ENCODE data around the gene RNF135.
A peak's percentile ranks its signal among the peaks of the same experiment; 100 is the strongest.
"Not testable (repeated sequence)": the region's sequence is repeated elsewhere in the genome, so short reads cannot be mapped to it uniquely, and the experiment has no call there.

Gene RNF135, protein sequence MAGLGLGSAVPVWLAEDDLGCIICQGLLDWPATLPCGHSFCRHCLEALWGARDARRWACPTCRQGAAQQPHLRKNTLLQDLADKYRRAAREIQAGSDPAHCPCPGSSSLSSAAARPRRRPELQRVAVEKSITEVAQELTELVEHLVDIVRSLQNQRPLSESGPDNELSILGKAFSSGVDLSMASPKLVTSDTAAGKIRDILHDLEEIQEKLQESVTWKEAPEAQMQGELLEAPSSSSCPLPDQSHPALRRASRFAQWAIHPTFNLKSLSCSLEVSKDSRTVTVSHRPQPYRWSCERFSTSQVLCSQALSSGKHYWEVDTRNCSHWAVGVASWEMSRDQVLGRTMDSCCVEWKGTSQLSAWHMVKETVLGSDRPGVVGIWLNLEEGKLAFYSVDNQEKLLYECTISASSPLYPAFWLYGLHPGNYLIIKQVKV

DNA sequence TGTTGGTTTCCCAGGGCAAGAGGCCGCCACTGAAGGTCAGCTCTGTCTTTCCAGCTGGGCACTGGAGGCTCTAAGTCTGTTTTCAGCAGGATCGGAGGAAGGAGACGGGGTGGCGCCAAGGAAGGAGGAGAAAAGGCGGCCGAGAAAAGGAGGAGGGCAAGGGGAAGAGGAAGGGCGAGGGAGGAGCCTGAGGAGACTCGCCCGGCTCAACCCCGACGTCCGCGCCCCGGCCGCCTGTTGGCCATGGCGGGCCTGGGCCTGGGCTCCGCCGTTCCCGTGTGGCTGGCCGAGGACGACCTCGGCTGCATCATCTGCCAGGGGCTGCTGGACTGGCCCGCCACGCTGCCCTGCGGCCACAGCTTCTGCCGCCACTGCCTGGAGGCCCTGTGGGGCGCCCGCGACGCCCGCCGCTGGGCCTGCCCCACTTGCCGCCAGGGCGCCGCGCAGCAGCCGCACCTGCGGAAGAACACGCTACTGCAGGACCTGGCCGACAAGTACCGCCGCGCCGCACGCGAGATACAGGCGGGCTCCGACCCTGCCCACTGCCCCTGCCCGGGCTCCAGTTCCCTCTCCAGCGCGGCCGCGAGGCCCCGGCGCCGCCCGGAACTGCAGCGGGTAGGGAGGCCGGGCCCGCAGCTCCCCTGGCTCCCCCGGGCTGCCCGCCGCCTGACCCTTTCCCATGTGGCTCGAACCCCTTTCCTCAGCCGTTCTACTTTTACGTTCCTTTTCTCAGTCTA, at the start of gene RNF135:
TSS of gene RNF135 (plus strand) at position 209 of the 737 bp plus-strand sequence. CDS start at position 244, 35 bp downstream.
- DNase-seq (ENCODE audit: low read depth in 1 of 2, low spot score in 1 of 2), result peak; percentile 31 to 44

DNA sequence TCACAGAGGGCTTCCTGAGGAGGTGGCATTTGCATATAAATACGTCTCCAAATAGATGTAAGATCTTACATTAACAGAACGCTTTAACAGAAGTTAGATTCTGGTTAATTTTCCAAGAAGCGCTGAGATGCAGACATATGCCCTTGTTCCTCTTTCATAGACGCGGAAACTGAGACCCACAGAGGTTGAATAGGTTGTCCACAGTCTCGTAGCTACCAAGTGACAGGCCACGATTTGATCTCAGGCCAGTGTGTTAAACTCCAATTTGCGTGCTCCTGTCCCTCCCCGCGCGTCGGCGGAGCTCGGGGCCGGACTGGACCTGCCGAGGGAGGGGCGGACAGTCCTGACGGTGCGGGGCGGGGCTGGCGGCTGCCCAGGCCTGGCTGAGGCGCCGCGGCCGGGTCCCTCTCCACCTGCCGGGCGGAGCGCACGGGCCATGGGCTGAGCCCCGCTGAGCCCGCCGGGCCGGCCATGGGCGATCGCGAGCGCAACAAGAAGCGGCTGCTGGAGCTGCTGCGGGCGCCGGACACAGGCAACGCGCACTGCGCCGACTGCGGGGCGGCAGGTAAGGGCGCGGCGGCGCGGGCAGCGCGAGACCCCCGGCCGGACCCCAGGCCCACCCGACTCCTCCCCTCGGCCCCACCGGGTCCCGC, 49.2 kb upstream of the RNF135 start, which contains the start of gene ADAP2:
TSS of gene ADAP2 (plus strand) at position 402 of the 653 bp plus-strand sequence. CDS start at position 472, 70 bp downstream.
- DNase-seq (ENCODE audit: low read depth in 1 of 2, low spot score in 1 of 2), result no peak

DNA sequence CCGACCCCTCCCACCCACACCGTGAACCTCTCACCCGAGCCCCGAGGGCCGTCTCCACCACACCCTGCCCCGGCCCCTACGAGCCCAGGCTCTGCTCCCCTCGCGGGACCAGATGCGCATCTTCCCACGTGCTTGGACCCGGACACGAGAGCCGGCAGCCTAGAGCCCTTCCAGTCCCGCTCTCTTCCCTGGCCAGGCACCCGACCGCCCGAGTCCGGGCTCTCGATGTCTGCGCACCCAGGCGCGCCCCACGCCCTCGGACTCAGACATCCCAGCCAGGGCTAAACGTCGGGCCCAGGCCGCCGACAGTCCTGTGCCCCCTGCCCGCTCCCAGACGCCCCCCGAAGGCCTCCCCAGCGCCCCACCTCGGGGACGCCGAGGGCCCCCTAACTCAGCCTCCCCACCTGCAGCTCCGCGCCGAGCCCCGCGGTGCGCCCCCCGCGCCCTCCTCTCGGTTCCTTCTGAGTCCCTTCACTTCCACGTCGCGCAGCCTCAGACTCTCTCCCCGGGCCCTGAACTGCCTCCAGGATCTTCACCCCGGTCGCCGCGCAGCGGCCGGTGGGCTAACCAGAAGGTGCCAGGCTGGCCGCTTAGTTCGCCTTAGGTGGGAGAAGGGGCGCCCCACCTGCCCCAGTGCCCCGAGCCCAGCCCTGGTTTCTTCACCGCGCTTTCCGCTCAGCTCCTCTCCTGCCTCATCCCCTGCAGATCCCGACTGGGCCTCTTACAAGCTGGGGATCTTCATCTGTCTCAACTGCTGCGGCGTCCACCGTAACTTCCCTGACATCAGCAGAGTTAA, 48.4 kb upstream of the RNF135 start:
- no peak for DNase-seq (ENCODE audit: low read depth in 1 of 2, low spot score in 1 of 2)

DNA sequence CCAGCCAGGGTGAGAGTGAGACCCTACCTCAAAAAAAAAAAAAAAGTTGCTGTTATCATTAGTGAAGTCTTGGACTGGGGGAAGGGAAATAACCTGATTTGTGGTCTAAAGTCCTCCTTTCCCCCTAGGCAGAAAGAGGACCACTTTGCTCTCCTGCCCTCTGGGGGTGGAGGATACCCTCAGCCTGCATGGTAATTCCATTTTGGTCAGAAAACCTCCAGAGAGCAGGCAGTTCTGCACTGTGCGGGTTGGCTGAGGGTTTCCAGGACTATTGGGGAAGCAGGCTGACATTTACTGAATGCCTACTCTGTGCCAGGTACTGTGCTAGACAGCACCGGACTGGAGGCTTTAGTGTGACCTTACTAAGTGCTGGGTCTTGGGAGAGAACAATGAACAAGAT, 46.5 kb upstream of the RNF135 start:
- no peak for DNase-seq (ENCODE audit: low read depth in 1 of 2, low spot score in 1 of 2)

DNA sequence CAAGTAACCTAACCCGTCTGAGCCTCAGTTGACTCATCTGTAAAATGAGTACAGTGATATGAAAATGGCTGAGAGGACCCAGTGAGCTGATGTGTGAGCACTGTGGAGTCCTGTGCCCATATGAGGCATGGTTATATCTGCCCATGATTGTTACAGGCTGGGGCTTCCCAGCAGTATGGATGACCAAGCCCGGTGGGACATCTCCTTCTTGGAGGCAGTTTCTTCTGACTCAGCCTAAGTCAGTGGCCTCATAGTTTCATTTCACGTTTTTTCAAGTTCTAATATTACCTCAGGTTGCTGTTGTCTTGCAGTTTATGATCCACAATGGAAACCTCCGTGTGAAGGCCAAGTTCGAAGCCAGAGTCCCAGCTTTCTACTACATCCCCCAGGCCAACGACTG, 44.3 kb upstream of the RNF135 start:
- DNase-seq (ENCODE audit: low read depth in 1 of 2, low spot score in 1 of 2), result no peak

DNA sequence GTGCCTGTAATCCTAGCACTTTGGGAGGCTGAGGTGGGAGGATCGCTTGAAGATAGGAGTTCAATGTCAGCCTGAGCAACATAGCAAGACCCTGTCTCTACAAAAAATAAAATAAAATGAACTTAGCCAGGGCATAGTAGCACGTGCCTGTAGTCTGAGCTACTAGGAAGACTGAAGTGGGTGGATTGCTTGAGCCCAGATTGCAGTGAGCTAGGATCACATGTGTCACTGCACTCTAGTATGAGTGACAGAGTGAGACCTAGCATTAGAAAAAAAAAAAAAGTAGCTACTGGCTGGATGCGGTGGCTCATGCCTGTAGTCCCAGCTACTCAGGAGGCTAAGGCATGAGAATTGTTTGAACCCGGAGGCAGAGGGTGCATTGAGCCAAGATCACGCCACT, 43.1 kb upstream of the RNF135 start:
- no peak for DNase-seq (ENCODE audit: low read depth in 1 of 2, low spot score in 1 of 2)

DNA sequence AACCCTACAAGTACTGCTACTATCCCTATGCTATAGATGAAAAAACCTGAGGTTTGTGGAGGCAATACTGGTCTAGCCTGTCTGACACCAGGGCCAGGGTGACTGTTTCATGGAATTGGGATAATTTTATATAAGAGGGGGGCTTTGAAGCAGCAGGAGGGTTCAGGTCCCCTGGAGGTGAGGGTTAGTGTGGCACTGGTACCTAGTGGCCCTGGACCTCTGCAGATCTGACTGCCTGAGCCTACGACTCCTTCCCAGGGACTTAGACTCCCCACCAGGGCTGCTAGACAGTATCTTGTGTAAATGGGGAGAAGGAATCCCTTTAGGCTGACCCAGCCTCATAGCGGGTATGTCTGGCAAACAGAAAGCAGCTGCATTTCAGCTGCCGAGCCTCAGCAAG, 42.3 kb upstream of the RNF135 start:
- DNase-seq (ENCODE audit: low read depth in 1 of 2, low spot score in 1 of 2), result no peak

DNA sequence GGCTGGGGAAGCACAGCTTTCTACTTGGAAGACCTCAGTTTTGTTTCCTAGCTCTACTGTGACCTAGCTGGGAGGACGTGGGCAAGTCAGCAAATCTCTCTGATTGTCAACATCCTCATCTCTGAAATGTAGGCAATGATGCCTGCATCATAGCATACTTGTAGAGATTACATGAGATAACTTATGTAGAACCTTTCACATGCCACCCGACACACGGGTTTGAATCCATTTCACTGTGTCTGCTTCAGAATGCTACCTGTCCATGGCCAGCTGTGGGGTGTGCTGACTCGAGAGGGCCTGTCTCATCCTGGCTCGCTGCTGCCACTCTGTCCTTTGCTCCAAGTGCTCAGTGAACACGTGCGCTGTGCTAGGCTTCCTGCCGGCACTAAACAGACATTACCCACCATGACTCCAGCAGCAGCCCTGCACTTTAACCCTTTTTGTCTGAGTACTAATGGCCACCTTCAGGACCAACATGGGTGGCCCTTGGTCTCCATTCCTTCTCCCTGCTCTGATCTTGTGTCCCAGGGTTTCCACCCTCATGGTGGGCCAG, 41.7 kb upstream of the RNF135 start:
- no peak for DNase-seq (ENCODE audit: low read depth in 1 of 2, low spot score in 1 of 2)

DNA sequence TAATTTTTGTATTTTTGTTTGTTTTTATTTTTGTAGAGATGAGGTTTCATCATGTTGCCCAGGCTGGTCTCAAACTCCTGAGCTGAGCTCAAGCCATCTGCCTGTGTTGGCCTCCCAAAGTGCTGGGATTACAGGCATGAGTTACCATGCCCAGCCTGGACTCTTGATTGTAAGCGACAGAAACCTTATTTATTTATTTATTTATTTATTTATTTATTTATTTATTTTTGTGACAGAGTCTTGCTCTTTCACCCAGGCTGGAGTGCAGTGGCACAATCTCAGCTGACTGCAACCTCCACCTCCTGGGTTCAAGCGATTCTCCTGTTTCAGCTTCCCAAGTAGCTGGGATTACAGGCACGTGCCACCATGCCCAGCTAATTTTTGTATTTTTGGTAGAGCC, 41.0 kb upstream of the RNF135 start:
- DNase-seq (ENCODE audit: low read depth in 1 of 2, low spot score in 1 of 2), result not testable (repeated sequence)

DNA sequence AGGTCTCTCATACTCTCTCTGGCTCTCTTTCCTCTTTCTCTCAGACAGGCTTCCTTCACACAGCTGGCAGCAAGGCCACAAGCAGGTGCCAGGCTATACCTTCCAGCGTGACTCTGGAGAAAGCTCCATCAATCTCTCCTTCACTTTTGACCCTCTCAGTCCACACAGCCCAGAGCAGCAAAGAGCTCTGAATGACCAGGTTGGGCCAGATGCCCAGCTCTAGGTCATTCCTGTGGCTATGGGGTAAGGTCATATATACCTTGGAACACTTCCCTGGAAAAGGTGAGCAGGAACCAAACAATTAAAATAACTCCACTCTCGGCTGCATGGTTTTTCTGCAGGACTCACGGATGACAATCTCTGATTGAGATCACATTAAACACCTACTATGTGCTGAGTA, 40.3 kb upstream of the RNF135 start:
- DNase-seq (ENCODE audit: low read depth in 1 of 2, low spot score in 1 of 2), result no peak

DNA sequence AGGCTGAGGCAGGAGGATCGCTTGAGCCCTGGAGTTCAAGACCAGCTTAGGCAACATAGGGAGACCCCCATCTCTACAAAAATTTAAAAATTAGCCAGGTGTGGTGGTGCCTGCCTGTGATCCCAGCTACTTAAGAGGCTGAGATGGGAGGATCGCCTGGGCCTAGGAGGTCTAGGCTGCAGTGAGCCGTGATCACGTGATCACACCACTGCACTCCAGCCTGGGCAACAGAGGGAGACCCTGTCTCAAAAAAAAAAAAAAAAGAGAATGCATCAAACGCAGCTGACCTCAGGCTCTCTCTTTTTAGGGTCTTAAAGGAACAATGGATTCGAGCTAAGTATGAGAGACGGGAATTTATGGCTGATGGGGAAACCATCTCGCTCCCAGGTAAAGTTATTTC, 39.3 kb upstream of the RNF135 start:
- not testable (repeated sequence) for DNase-seq (ENCODE audit: low read depth in 1 of 2, low spot score in 1 of 2)

DNA sequence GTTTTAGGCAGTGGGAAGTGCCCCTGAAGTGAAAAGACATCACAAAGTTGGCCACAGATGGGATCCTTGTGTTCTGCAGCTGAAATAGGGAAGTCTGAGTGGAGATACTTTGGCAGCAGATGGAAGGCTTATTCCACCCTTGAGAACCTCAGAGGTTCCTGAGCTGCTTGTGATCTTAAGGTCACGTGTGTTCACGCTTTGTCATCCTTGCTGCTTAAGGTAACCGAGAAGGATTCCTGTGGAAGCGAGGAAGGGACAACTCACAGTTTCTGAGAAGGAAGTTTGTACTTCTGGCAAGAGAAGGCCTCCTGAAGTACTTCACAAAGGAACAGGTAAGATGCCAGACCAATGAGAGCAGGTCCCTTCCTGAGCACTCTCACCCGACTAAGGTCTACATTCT, 36.9 kb upstream of the RNF135 start:
- no peak for DNase-seq (ENCODE audit: low read depth in 1 of 2, low spot score in 1 of 2)

DNA sequence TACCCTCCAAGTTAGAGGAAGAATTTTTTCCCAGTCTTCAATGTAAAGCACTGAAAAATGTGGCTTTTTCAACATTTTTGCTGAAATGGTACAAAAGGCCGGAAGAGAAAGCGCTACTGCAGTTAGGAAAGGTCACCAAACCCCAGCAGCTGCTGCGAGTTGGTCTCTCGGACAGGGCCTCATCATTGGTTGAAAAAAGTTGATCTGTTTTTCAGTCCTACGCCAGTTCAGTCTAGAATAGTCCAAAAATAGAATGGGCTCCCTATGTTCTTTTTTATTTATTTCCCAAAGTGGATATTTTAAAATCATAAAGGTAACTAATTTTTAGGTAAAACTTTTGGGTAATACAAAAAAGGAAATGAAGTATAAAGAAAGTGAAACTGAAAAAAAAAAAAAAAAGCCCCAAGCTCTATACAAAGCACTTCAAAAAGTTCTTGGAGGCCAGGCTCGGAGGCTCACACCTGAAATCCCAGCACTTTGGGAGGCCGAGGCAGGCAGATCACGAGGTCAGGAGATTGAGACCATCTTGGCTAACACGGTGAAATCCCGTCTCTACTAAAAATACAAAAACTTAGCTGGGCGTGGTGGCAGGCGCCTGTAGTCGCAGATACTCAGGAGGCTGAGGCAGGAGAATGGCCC, 31.7 kb upstream of the RNF135 start:
- no peak for DNase-seq (ENCODE audit: low read depth in 1 of 2, low spot score in 1 of 2)

DNA sequence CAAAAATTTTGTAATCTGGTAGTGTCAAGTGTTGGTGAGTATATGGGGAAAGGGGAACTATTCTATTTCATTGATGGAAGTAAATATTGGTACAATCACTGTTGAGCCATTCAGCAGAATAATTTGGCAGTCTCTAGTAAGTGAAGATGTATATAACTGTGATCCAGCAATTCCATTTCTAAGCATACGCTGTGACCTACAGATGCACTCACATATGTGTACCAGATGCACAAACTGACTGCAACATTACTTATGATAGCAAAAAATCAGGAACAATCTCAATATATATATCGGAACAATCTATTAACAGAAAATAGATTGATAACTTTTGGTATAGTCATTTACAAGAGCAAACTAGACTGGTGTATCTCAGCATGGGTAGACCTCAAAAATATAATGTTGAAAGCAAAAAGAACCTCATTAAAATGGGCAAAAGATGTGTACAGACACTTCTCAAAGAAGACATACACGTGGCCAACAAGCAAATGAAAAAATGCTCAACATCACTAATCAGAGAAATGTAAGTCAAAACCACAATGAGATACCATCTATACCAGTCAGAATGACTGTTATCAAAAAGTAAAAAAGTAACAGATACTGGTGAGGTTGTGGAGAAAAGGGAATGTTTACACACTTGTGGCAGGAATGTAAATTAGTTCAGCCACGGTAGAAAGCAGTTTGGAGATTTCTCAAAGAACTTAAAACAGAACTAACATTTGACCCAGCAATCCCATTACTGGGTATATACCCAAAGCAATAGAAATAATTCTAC, 28.3 kb upstream of the RNF135 start:
- DNase-seq (ENCODE audit: low read depth in 1 of 2, low spot score in 1 of 2), result no peak

DNA sequence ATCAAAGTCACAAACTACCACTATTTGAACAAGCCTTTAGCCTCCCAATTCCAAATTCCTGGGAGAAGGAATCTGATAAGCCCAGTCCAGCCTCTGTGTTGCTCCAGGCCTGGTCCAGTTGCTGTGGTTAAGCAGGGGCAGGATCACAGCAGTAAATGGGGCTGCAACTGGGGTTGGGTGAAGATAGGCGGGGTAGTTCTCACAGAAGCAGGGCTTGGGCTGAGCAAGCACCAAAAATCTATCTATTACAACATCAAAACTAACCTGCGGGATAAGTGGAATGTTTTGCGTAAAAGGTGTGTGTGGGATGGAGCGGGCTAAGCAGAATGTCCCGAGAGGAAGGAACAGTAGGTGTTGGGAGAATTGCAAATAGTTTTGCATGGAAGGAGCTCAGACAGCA, 23.0 kb upstream of the RNF135 start:
- DNase-seq (ENCODE audit: low read depth in 1 of 2, low spot score in 1 of 2), result no peak

DNA sequence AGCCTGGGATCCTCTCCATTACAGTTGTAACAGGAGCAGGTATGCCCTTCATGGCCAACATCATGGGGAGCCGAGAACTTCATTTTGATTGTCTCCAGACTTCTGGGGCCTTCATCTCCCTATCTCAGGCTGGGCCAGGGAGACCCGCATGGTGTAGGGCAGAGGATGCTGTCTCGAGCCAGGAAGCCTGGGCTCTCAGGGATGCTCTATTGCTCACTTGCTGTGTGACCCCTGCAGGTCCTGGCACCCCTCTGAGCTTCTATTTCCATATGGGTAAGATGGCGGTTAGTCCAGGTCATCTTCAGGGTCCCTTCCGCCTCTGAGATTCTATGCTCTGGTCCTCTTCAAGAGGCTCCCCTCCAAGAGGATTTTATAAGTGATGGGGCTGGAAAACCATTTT, 20.6 kb upstream of the RNF135 start:
- DNase-seq (ENCODE audit: low read depth in 1 of 2, low spot score in 1 of 2), result no peak

DNA sequence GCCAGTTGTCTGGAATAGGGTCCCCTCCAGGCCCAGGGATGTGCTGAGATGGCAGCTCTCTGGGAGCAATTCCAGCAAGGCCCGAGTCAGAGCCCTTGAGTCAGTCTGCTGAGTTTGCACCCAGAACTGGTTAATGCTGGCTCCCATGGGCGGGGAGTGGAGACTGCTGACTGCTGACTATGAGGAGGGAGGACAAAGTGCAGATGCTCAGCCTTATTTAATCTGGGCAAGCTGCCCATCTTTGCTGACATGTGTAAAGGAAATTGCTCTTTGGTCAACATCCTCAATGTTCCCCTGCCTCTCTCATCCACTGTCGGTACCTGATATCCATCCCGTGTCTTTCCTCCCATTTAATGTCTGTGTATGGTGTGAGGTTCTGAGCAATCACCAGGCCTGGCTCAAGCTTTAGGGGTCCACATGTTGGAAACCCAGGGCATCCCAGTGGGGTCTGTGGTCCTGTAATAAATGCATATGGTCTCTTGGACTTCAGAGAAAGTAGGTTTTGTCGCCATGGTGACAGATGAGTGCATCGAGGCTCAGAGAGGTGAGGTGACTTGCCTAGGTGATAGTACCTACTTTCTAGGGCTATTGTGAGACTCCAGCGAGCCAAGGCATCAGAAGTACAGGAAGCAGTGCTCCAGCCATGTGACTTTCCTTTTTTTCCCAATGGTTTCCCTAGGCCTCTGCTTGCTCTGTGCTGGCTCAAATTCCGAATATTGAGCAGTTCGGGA, 20.0 kb upstream of the RNF135 start:
- no peak for DNase-seq (ENCODE audit: low read depth in 1 of 2, low spot score in 1 of 2)

DNA sequence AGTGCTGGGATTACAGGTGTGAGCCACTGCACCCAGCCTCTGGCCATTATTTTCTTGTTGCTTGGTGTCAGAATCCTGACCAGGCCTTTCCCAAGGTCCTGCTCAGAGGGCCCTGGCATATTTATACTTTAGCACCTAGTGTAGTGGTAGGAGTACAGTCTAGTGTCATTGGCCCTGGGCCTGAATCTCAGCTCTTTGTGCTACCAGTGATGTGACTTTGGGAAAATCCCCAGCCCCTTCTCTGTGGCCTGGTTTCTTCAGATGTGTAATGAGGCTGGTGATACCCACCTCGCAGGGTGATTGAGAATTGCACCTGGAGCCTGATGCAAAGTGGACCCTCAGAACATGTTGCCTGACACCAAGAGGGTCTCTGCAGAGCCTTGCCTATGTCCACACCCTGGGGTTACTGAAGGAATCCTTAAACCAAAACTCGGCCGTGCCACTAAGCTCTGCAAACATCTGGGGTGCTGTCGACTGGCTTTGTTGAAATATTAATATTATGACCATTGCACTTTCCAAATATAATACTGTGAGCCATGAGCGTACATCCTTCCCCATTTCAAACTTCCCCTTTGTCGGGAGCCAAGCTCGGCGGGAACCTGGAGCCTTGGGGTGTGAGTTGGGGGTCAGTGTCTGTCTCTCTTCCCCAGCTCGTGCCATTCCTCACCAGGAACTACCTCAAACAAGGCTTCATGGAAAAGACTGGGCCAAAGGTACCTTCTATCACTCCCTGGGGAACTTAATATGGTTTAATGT, 18.0 kb upstream of the RNF135 start:
- no peak for DNase-seq (ENCODE audit: low read depth in 1 of 2, low spot score in 1 of 2)
